ENCODE results near the gene NDST3.

Gene NDST3

DNA sequence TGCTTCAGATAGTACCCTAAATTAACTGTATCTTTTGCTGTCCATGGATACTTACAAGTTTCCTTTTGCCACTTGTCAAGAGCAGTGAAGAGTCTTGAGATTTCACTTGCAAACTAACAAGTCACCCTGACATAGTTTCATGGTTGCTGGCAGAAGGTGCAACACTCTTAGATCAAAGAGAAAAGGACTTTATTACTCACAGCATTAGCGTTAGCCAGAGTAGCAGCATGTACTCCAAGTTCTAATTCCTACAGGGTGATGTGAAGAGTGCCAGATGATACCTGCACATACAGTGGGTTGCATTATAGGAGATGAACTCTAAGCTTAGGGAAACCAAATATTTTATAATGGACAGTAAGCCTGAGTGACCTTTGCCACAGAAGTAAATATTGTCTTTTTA is 47.9 kb downstream of the NDST3 start:
- DNase-seq, result no peak

DNA sequence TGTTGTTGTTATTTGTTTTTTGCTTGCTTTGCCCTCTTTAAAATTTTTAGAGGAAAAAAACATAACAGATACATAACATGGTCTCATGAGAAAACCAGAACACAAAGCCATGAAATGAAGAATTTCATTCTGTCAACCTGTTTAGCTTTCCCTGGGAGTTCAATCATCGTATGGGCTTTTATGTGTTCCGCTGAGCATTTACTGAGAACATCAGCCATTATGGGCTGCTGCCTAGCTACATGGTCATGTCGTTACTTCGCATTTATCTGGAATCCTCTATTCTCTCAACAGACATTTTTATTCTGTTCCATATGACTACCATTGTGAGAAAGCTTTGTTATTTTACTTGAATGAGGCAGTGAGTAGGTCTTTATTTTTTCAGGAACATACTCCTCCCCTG is 51.4 kb downstream of the NDST3 start:
- no peak for DNase-seq

DNA sequence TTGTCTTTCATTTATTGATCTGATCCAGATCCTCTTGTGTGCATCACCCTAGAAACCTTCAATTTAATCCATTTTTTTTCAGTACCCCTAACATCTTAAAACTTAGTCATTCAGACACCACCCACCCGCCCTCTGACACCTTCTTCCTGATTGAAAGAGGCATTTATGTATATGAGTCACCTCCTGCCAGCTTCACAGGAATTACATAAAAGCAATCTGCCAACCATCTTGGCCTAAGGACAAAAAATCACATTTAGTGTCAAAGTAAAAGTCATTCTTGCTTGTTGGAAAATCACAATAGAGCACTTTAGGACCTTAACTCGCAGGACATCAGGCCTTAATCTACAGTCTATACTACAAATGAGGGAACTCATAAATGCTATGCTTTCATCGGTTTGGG is 52.1 kb downstream of the NDST3 start:
- DNase-seq, result no peak

DNA sequence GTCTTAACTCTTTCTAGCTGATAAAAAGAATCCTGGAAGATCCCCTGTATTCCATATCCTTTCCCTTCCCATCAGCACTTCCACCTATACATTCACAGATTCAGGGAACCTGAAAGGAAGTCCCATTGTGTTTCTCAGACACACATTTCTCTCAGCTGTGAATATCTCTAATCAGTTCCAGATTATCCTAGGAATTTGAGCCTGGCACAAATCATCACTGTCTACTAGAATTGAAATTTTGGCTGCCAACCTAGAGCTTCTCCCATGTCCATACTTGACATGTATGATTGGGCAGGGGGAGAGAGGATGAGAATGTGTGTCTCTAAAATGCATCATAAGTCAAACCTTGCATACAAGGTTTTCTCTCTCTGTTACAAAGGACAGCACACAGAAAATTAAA is 53.1 kb downstream of the NDST3 start:
- no peak for DNase-seq

DNA sequence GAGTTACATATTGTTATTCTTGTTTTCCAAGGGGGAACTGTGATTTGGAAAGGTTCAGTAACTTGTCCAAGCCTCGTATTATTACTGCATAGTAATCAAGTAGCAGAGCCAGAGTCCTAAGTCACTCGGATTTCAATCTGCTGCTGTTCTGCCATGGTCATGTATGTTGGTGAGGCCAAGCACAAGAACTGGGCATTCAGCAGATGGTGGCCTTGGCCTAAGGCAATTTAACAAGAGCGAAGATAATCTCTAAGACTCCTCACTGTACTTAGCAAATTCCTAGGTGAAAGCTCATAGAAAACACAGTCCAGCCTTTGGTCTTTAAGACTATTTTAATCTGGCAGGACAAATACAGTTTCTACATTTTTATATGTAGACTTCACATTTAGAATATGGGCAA is 64.8 kb downstream of the NDST3 start:
- DNase-seq, result no peak

DNA sequence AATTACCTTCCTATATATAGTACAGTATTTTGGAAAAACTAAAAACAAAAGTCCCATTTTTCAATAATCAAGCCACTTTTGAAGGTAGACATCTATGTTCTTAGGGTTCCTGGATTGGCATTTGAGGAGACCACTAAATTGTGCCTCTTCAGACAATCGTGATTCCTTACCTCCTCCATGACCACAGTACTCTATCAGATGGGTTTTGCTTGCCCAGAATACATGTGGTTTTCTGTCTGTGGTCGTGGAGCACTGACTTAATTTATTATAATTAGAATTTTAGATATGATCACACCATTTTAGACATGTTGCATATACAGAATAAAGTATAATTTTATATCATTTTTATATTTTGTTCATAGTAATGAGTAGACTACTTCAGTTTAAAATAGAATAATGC is 67.9 kb downstream of the NDST3 start:
- DNase-seq, result no peak

DNA sequence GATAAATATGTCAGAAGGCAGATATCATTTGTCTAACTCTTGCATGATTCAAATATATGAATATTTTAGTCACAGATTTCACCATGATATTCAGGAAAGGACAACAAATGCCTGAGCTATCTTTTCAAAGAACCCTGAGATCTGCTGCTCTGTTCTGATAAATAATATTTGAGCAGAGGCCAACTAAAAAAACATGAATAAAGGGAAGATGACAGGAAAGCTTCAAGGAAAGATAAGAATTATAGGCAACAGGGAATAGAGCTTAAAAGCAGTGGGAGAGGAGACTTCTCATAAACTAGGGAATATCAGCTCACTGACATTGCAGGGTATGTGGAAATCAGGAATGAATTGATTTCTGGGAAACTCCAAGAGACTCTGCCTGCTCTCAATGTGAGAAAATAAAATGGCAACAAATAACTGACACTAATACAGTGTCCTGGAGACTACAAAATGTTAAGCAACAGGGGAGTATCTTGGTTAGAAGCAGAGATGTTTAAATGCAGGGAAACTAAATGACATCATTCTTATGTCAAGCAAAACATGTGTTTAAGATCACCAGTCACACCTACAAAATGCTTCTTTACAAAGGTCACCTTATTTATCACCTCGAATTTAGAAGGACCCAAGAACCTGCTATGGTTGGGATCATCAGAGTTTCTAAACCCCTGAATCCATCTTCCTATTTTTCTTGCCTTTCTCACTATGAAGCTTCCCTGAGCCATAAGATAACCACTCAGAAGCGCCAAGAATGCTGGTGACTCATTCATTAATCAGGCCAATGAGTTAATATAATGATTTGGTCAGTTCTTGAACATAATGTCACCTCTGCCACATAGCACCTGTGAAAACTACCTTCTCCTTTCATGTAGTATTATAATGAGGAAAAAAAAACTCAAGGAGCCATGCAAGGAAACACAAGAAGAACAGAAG is 78.1 kb downstream of the NDST3 start:
- no peak for DNase-seq

DNA sequence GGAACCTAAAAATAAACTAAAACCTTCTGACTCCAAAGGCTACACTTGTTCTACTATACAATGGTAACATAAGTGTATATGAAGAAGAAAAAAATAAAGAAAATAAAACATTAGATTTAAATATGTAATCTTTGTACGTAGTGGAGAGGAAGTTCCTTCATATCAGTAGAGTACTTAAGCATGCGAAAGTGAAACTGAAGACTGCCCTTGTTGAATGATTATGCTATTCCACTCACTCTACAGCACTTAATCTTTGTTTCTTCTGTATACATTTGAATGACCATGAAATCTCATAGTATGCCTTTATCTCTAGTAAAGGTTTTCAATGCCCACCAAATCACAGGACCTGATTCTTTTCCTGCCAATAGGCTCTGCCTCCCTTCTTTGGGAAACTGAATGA is 78.9 kb downstream of the NDST3 start:
- no peak for DNase-seq

DNA sequence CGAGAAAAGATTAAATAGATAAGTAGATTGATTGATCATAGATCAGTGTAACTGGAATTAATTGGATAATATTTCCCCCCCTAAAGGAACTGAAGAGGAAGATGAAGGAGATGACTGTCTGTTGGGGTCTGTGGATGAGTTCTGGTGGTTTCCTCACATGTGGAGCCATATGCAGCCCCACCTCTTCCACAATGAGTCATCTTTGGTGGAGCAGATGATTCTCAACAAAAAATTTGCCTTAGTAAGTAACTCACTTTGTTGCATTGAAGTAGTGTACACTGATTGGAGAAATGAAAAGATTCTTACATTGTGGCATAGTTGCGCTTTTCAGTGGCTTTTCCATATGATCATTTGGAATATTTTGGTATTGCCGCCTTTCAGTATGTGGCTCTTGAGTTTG is 80.4 kb downstream of the NDST3 start:
- DNase-seq, result no peak

DNA sequence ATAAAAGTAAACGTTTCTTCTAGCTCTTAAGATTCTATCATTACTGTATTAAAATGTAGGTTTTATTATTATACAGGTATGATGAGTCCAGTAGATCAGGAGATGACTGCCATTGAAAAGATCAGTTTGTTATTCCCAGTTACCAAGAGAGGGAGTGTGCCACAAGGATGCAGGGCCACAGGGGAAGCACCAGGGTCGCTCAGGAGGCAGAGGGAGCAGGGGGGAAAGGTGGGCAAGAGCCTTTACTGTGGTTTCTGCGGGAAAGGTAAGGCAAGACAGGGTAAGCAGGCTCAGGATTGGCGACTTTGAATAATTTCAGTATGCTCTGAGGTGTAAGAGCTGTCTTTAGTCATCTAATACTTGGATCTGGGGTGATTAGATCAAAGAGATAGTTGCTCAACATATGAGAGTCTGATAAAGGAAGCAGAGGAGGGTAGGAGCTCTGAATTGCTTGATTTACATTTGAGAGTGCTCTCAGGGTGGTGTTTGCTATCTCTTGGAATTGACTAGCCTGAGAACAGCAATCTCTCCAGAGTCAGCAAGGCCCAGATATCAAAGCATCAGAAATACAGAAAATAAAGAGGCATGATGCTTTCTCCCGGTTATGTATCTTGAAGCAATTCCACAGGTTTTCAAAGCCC is 86.0 kb downstream of the NDST3 start:
- no peak for DNase-seq

DNA sequence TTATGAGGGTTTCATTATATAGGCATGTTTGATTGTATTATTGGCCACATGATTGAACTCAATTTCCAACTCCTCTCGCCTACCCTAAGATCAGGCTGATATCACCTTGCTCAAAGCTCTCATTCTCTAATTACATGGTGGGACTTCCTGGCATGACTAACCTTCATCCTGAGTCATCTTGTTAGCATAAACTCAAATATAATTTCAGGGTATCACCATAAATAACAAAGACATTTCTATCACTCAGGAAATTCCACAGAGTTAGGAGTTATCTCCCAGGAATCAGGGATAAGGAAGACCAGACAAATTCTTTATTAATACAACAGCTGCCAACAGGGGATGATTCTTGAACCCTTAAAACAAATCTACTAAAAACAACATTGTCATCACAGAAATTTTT is 90.7 kb downstream of the NDST3 start:
- DNase-seq, result no peak

DNA sequence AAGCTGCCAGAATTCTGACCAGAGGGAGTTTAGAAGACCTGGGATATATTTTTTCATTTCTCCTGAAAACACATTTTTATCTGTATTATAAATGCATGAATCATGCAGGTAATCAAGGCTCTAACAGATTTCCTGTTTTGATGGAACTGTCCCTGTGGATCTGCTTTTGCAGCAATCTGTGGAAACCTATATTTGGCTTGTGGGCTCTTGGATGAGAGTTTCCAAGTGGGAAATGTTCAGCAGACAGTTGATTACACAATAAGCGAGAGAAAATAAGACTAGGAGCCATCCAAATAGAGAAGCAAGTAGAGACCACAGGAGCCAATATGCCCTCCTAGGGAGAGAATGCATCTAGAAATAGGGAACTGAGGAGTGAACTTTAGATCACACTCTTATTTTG is 105.0 kb downstream of the NDST3 start:
- DNase-seq, result no peak

DNA sequence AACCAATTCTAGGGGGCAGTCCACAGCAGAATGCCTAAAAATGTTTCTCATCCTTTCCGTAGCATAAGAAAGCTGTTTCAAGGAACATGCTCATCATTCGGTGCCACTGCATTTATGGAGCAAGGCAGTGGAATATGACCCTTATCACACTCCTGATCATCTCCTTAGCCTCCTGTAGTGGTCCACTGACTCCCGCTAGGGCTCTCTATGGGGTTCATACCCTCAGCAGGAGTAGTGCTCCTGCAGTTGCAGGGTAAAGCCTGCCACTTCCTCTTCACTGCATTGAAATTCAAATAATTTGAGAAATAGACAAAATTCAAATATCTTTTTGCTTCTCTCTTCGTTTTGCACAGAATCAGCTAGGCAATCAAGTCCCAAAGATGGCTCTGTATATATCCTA is 107.0 kb downstream of the NDST3 start:
- DNase-seq, result no peak

DNA sequence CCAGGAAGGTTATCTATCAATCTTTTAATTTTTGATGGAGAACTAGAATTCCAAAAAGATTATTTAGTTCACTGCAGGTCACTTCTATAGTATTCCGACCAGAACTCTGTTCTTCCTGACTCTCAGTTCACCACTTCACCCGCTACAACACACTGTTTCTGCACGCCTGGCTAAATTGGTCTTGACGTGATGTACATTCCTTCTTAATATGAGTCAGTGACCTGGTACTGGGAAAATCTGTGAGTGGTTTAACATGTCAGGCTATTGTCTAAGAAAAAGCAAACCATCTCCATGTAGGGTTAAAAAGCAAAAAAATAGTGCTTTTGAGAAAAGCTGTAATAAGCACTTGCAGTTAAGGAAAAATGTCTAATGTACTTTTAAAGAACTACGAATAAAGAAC is 120.4 kb downstream of the NDST3 start:
- no peak for DNase-seq

DNA sequence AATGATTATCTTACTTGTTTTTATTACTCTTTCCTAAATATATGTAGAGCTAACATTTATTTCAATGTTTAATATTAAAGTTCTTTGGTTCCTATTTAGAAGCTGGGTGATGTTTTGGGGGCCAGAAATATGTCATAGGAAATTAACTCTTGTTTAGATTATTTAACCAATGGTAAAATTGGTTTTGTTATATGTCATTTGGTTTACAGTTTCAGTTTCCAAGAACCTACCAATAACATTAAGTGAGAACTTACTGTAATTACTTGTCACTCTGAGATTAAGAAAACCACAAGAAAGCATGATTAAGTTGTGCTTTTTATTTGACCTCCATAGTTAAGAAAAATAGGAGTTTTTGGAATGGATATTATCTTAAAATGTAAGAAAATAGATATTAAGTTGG is 121.2 kb downstream of the NDST3 start:
- DNase-seq, result no peak

DNA sequence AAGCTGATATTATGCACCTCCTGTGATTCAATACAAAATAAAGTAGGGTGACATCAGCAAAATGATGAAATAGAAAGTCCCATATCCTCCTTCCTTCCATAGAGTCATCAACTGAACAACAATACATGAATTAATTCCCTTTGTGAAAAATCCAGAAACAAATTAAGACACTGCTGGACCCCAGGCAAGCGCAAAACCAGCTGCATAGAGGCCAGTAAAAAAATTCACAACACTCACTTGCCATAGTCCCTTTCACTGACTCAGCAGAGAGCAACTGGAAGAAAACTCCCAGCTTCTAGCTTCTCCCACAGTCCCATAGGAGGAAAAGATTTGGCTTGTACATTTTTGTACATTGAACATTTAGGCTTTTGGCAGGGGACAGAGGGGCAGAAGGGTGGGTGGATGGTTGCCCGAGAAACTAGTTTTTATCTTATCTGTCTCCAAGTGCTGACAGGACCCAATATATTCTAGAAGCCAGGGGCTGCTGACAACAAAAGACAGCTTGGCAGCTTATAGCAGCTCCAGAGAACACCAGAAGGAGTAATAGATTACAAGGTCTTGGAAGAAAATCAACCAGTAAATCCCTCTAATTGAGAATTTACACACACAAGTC is 124.6 kb downstream of the NDST3 start:
- DNase-seq, result no peak

DNA sequence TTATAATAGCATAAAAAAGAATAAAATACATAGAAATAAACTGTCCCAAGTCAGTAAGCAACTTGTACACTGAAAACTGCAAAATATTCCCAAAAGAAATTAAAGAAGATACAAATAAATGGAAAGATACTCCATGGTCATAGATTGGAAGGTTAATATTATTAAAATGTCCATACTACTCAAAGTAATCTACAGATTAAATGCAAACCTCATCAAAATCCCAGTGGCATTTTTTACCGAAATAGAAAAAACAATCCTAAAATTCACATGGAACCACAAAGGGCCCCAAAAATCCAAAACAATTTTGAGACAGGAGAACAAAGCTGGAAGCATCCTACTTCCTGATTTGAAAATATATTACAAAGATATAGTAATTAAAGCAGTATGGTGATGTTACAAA is 133.0 kb downstream of the NDST3 start:
- DNase-seq, result no peak

DNA sequence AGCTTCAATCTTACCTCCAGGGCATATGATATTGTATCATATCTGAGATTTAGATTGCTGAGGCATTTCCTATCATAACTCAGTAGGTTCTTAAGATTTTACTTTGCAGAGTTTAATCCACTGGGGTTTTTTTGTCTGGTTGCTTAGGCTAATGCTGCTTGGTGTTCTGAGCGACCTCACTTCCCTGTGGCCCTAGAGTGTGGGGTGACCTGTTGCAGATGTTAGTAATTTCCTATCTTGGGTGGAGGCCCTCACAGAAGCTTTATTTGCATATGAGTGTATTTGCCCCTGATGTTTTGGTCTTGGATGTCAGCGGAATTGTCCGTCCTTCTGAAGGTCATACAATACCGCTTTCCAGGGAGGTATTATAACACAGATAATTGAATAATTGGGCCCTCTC is 137.1 kb downstream of the NDST3 start:
- no peak for DNase-seq

DNA sequence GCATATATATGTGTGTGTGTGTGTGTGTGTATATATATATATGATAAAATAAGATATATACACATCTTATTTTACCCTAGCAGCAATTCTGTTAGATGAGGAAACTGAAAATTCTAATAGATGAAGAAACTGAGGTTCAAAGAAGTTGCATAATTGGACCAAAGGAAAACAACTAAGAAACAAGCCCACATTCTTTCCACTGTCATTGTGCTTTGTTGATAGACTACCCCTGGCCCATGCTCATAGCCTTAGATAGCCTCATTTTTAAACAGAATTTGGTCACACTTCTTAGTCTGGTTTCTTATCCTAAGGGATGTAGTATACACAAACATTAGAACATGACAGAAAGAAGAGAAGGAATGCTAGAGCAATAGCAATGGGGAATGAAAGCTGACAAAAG is 138.8 kb downstream of the NDST3 start:
- DNase-seq, result no peak

DNA sequence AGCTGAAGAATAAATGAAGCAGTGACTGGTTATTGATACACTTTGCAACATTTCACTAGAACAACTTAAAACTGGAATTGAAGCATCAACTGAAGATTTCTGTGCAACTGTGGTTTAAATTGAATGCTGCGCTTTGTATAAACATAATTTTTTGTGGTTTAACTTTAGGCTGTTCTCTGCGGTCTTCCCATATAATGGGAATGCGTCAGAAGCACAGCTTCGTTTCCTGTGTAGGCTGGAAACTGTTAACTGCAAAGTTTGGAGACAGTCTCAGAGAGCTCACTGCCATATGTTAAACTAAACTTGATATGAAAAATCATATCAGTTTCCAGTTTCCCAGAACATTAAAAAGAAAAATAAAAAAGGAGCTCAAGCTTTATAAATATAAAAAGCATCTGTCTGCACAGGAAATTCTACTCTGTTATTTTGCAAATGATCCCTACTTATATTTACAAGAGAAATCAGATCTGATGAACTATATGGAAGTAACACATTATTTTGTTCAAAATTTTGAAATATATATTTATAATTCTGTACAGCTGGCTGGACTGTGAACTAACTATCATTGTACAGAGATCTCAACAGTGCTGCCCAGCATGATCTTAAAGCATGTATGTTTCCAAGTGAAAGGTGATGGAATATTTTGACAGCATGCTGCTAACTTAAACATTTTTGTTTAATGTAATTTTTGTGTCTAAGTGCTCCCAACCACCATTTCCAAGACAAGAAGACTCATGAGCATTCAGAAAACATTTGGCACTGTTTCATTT is 139.9 kb downstream of the NDST3 start:
- no peak for DNase-seq

DNA sequence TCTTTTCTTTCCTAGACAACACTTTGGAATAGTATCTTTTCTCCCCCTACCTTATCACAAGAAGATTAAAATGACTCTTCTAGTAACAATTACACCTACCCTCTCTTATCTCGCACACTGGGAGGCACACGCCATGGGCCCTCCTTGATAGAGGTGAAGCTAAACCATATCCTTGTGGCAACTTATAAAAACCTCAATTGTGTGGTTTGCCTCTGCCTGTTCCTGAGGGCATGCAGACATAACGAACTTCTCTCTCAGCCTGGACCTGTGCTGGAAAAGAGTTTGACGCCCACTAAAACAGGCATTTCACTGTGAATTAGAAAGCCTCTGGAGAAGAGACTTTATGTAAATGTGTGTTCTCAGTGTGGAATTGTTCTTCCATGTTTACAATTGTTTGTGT is 141.2 kb downstream of the NDST3 start:
- DNase-seq, result no peak

DNA sequence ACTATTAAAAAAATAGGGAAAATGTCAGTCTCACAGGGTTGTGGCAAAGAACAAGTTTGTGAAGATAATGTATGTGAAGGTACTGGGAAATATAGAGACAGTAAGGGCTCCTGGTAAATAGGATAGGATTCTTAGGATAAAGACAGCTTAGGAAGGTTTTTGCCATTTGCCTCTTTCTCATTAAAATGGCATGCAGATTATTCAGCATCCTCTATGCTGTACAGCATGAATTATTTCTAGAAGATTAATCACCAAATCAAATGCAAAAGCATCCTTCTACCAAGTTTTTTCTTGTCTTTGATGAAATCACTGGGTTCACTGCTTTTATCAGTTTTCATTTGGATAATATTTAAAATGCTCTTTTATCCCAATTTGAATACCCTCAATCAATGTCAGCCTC is 142.8 kb downstream of the NDST3 start:
- DNase-seq, result no peak

DNA sequence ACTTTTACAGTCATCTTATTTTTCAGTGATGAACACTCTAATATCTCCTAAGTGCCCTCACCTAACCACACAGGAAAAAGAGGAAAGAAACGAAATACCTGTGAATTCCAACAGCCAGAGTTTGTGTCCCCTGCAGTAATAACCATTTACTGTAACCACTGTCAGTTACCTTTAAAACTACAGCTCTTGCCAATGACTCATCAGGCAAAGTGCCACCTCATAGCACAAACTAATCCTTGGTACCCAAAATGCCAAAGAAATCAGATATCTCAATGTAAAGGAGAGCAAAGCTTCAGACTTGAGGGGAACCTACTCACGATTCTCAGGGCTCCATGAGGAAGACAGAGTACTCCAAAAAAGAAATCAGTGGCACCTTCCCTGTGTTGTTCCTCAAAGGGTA is 146.5 kb downstream of the NDST3 start:
- DNase-seq, result no peak

DNA sequence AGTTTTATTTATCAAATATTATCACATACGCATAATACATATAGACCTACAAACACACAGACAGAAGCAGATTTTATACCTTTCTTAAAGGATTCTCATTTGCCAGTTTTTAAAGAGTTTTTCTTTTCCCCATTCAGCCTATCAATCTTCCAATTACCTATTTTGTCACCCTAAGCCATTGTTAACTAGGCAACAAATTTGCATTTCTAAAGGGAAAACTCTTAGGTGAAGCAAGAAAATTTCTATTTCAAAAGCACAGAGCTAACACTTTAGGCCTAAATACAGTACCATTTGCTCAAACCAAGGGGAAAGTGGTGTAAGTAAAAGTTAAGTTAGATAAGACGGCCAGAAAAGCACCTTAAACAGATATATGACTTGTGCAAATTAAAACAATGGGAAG is 156.6 kb downstream of the NDST3 start:
- DNase-seq, result no peak
